Activated T-helper 17 cell treated with anti-CD3 and anti-CD28 coated beads, Interleukin-2, amount 50 U/mL, for 72 hours (primary cell): ENCODE data around the gene SREBF1. TPM values are rescaled to one million over a fixed set of nuclear protein-coding genes. Genes with fewer than 3 reads are reported as not detected.
A peak's percentile ranks its signal among the peaks of the same experiment; 100 is the strongest.

Experiments
- ATAC-seq: fragments of 150-1000 bp; cut with Tn5 transposase; replicated peaks from 2 replicates; pipeline ENCODE4 v1.10.0; 2021; ENCODE audit warnings: mild to moderate bottlenecking, moderate library complexity
- H3K27ac Mint-ChIP-seq: one replicate; pipeline ENCODE4 v1.8.0; 2022; ENCODE audit warnings: mixed read lengths
- H3K27me3 Mint-ChIP-seq: one replicate; pipeline ENCODE4 v1.8.0; 2022; ENCODE audit warnings: mixed read lengths
- H3K36me3 Mint-ChIP-seq: one replicate; pipeline ENCODE4 v1.8.0; 2022; ENCODE audit warnings: low read depth, mild to moderate bottlenecking, mixed read lengths
- H3K4me1 Mint-ChIP-seq: one replicate; pipeline ENCODE4 v1.8.0; 2022; ENCODE audit warnings: mixed read lengths
- H3K4me3 Mint-ChIP-seq: one replicate; pipeline ENCODE4 v1.8.0; 2022; ENCODE audit warnings: mild to moderate bottlenecking, mixed read lengths
- H3K9me3 Mint-ChIP-seq: one replicate; pipeline ENCODE4 v1.8.0; 2022; ENCODE audit warnings: mixed read lengths
- total RNA-seq, 2 donors: library from RNA; stranded (reverse); gene quantifications; one replicate each; pipeline ENCODE4 v1.2.3, GENCODE V29; 2022

The SREBF1 gene
- total RNA-seq, 2 donors from 2014 or later: 65.5 to 74.1 TPM

GRCh38 chr17:17849147-17849820 is 12.5 kb upstream of the SREBF1 start:
- Mint-ChIP-seq H3K27ac (peak overlapping the region; percentile 96), H3K36me3 (peaks cover 4% of the 10 kb centered on the region), H3K27me3 (no peaks in the 10 kb centered on the region), H3K4me1 (peaks cover 42% of the 10 kb centered on the region), H3K9me3 (no peaks in the 10 kb centered on the region), H3K4me3 (peak overlapping the region; percentile 78)
- peak; percentile 82 for ATAC-seq

- Mint-ChIP-seq H3K36me3 (peaks cover under 1% of the 10 kb centered on the region), H3K4me3 (peak overlapping the region; percentile 78), H3K27ac (peak overlapping the region; percentile 96), H3K9me3 (no peaks in the 10 kb centered on the region), H3K4me1 (peaks cover 36% of the 10 kb centered on the region), H3K27me3 (no peaks in the 10 kb centered on the region)
- ATAC-seq: no peak
These were observed 11.7 kb upstream of the SREBF1 start for GRCh38 chr17:17848311-17849082.

GRCh38 chr17:17847726-17848125 is 10.9 kb upstream of the SREBF1 start:
- H3K4me3 Mint-ChIP-seq: peak overlapping the region; percentile 33
- no peak overlapping the region for H3K27ac Mint-ChIP-seq
- H3K4me1 Mint-ChIP-seq: peaks cover 33% of the 10 kb centered on the region
- H3K27me3 Mint-ChIP-seq: no peaks in the 10 kb centered on the region
- ATAC-seq: no peak
- no peaks in the 10 kb centered on the region for H3K36me3 Mint-ChIP-seq
- H3K9me3 Mint-ChIP-seq: no peaks in the 10 kb centered on the region

GRCh38 chr17:17847118-17847689 is 10.4 kb upstream of the SREBF1 start:
- Mint-ChIP-seq H3K9me3 (no peaks in the 10 kb centered on the region), H3K4me3 (no peak overlapping the region), H3K4me1 (peaks cover 35% of the 10 kb centered on the region), H3K36me3 (no peaks in the 10 kb centered on the region), H3K27ac (no peak overlapping the region), H3K27me3 (no peaks in the 10 kb centered on the region)
- ATAC-seq: no peak

GRCh38 chr17:17846645-17847044 is 9.9 kb upstream of the SREBF1 start:
- Mint-ChIP-seq H3K27me3 (no peaks in the 10 kb centered on the region), H3K27ac (no peak overlapping the region), H3K4me1 (peaks cover 29% of the 10 kb centered on the region), H3K4me3 (no peak overlapping the region), H3K36me3 (no peaks in the 10 kb centered on the region), H3K9me3 (no peaks in the 10 kb centered on the region)
- ATAC-seq: no peak

- H3K9me3 Mint-ChIP-seq: no peaks in the 10 kb centered on the region
- no peaks in the 10 kb centered on the region for H3K36me3 Mint-ChIP-seq
- ATAC-seq: no peak
- peaks cover 26% of the 10 kb centered on the region for H3K4me1 Mint-ChIP-seq
- H3K4me3 Mint-ChIP-seq: no peak overlapping the region
- H3K27me3 Mint-ChIP-seq: no peaks in the 10 kb centered on the region
- no peak overlapping the region for H3K27ac Mint-ChIP-seq
These were observed 9.2 kb upstream of the SREBF1 start for GRCh38 chr17:17846003-17846402.

- ATAC-seq: no peak
- Mint-ChIP-seq H3K27ac (no peak overlapping the region), H3K27me3 (no peaks in the 10 kb centered on the region), H3K4me3 (no peak overlapping the region), H3K36me3 (no peaks in the 10 kb centered on the region), H3K4me1 (peaks cover 21% of the 10 kb centered on the region), H3K9me3 (no peaks in the 10 kb centered on the region)
These were observed 8.4 kb upstream of the SREBF1 start for GRCh38 chr17:17845046-17845775.

GRCh38 chr17:17844500-17844899 is 7.7 kb upstream of the SREBF1 start:
- Mint-ChIP-seq H3K27ac (no peak overlapping the region), H3K4me3 (no peak overlapping the region), H3K4me1 (peaks cover 18% of the 10 kb centered on the region), H3K36me3 (no peaks in the 10 kb centered on the region), H3K9me3 (no peaks in the 10 kb centered on the region), H3K27me3 (no peaks in the 10 kb centered on the region)
- no peak for ATAC-seq

- Mint-ChIP-seq H3K36me3 (no peaks in the 10 kb centered on the region), H3K27me3 (no peaks in the 10 kb centered on the region), H3K4me1 (peaks cover 13% of the 10 kb centered on the region), H3K27ac (no peak overlapping the region), H3K9me3 (no peaks in the 10 kb centered on the region), H3K4me3 (no peak overlapping the region)
- no peak for ATAC-seq
These were observed 7.3 kb upstream of the SREBF1 start for GRCh38 chr17:17844079-17844478.

- H3K27me3 Mint-ChIP-seq: no peaks in the 10 kb centered on the region
- no peak for ATAC-seq
These were observed 6.3 kb upstream of the SREBF1 start for GRCh38 chr17:17843096-17843495.

GRCh38 chr17:17842111-17842876 is 5.5 kb upstream of the SREBF1 start:
- Mint-ChIP-seq H3K4me1 (peaks cover 16% of the 10 kb centered on the region), H3K36me3 (no peaks in the 10 kb centered on the region), H3K9me3 (no peaks in the 10 kb centered on the region), H3K4me3 (no peak overlapping the region), H3K27me3 (no peaks in the 10 kb centered on the region), H3K27ac (no peak overlapping the region)
- no peak for ATAC-seq

More at GRCh38 chr17:17843096-17843495, 6.3 kb upstream of the SREBF1 start:
- peaks cover 11% of the 10 kb centered on the region for H3K4me1 Mint-ChIP-seq
- no peaks in the 10 kb centered on the region for H3K9me3 Mint-ChIP-seq
- H3K36me3 Mint-ChIP-seq: no peaks in the 10 kb centered on the region
- H3K4me3 Mint-ChIP-seq: no peak overlapping the region
- H3K27ac Mint-ChIP-seq: no peak overlapping the region

- H3K4me3 Mint-ChIP-seq: peak overlapping the region; percentile 91
These were observed 4.8 kb upstream of the SREBF1 start for GRCh38 chr17:17841601-17842025.

GRCh38 chr17:17840751-17841591 is 4.2 kb upstream of the SREBF1 start:
- Mint-ChIP-seq H3K27ac (peak overlapping the region; percentile 76), H3K27me3 (no peaks in the 10 kb centered on the region), H3K9me3 (no peaks in the 10 kb centered on the region), H3K4me3 (peak overlapping the region; percentile 91), H3K4me1 (peaks cover 19% of the 10 kb centered on the region), H3K36me3 (peaks cover 2% of the 10 kb centered on the region)
- no peak for ATAC-seq

More at GRCh38 chr17:17841601-17842025, 4.8 kb upstream of the SREBF1 start:
- no peak for ATAC-seq
- Mint-ChIP-seq H3K27ac (peak overlapping the region; percentile 76), H3K9me3 (no peaks in the 10 kb centered on the region), H3K36me3 (no peaks in the 10 kb centered on the region), H3K27me3 (no peaks in the 10 kb centered on the region), H3K4me1 (peaks cover 19% of the 10 kb centered on the region)
